CD14-positive monocyte (primary cell): ENCODE results near the gene STAT5A. TPM values are rescaled to one million over a fixed set of nuclear protein-coding genes. Genes with fewer than 3 reads are reported as not detected.

Source experiments
- DNase-seq, 3 donors: peaks; one replicate each; pipeline ENCODE4 v3.0.0-alpha.2; 2011 to 2022
- H2AFZ ChIP-seq: 2 replicates; pipeline ENCODE4 v1.6.0; 2012; ENCODE audit warnings: mild to moderate bottlenecking, low read depth, low read length, inconsistent platforms; ENCODE audit not compliant: insufficient read depth, poor library complexity, severe bottlenecking
- H3K27ac ChIP-seq, 2 donors: 1 replicate in 1 of 2; 2 replicates in 1 of 2; pipeline ENCODE4 v1.5.1; 2012 to 2013; ENCODE audit warnings: low read length in 2 of 2, control low read depth in 1 of 2, inconsistent platforms in 1 of 2, low read depth in 1 of 2, mild to moderate bottlenecking in 1 of 2
- H3K27me3 ChIP-seq, 2 donors: one replicate each; pipeline versions ENCODE4 v1.6.0 to v1.6.1; 2011 to 2013; ENCODE audit warnings: low read length in 2 of 2; ENCODE audit not compliant: control insufficient read depth in 2 of 2, insufficient read depth in 2 of 2
- H3K36me3 ChIP-seq, 2 donors: replicated peaks in 1 of 2; 1 replicate in 1 of 2; 2 replicates in 1 of 2; pipeline versions ENCODE4 v1.5.1 to v1.6.1; 2012 to 2013; ENCODE audit warnings: low read length in 2 of 2, control low read depth in 1 of 2, inconsistent platforms in 1 of 2, mild to moderate bottlenecking in 1 of 2; ENCODE audit not compliant: insufficient read depth in 2 of 2, control insufficient read depth in 1 of 2
- H3K4me1 ChIP-seq, 2 donors: 1 replicate in 1 of 2; 2 replicates in 1 of 2; pipeline versions ENCODE4 v1.5.1 to v1.6.1; 2012 to 2013; ENCODE audit warnings: low read length in 2 of 2, control low read depth in 1 of 2, inconsistent platforms in 1 of 2, mild to moderate bottlenecking in 1 of 2, moderate library complexity in 1 of 2; ENCODE audit not compliant: insufficient read depth in 2 of 2, control insufficient read depth in 1 of 2
- H3K4me2 ChIP-seq: replicated peaks from 2 replicates; pipeline ENCODE3; 2012; ENCODE audit warnings: low read length, moderate library complexity, mild to moderate bottlenecking; ENCODE audit not compliant: poor library complexity, severe bottlenecking; ENCODE audit errors: extremely low read depth
- H3K4me3 ChIP-seq, 3 experiments: fragments of 200-600 bp in 1 of 3; sonication (generic) in 1 of 3; replicated peaks in 1 of 3; 1 replicate in 2 of 3; 2 replicates in 1 of 3; pipeline ENCODE4 v1.5.1; 2011 to 2013; ENCODE audit warnings: low read length in 3 of 3, mild to moderate bottlenecking in 3 of 3, control low read depth in 2 of 3, low read depth in 2 of 3, inconsistent platforms in 1 of 3, moderate library complexity in 1 of 3
- H3K79me2 ChIP-seq: 2 replicates; pipeline ENCODE4 v1.6.0; 2012; ENCODE audit warnings: mild to moderate bottlenecking, control low read depth, inconsistent platforms, low read length, moderate library complexity; ENCODE audit not compliant: insufficient read depth
- H3K9ac ChIP-seq: 2 replicates; pipeline ENCODE4 v1.6.0; 2017; ENCODE audit warnings: low read length, mild to moderate bottlenecking; ENCODE audit not compliant: insufficient read depth, poor library complexity, severe bottlenecking
- H3K9me3 ChIP-seq, 2 donors: replicated peaks in 1 of 2; 1 replicate in 1 of 2; 2 replicates in 1 of 2; pipeline versions ENCODE4 v1.5.1 to v1.6.1; 2012 to 2013; ENCODE audit warnings: low read length in 2 of 2, control low read depth in 1 of 2; ENCODE audit not compliant: control insufficient read depth in 1 of 2, insufficient read depth in 1 of 2
- H4K20me1 ChIP-seq: 2 replicates; pipeline ENCODE4 v1.6.0; 2012; ENCODE audit warnings: mild to moderate bottlenecking, low read length, control low read depth, moderate library complexity; ENCODE audit not compliant: insufficient read depth
- H3K27ac Mint-ChIP-seq, 7 donors: one replicate each; pipeline ENCODE4 v1.8.0; 2020; ENCODE audit warnings: mild to moderate bottlenecking in 7 of 7, mixed read lengths in 7 of 7, moderate library complexity in 6 of 7, inconsistent platforms in 2 of 7
- H3K27me3 Mint-ChIP-seq, 3 donors: one replicate each; pipeline ENCODE4 v1.8.0; 2021 to 2022; ENCODE audit warnings: low read depth in 3 of 3, mild to moderate bottlenecking in 3 of 3, mixed read lengths in 3 of 3, moderate library complexity in 3 of 3, inconsistent platforms in 1 of 3
- H3K36me3 Mint-ChIP-seq, 2 donors: one replicate each; pipeline ENCODE4 v1.8.0; 2020; ENCODE audit warnings: mixed read lengths in 2 of 2, inconsistent platforms in 1 of 2, mild to moderate bottlenecking in 1 of 2
- H3K4me1 Mint-ChIP-seq: one replicate; pipeline ENCODE4 v1.8.0; 2020; ENCODE audit warnings: mild to moderate bottlenecking, mixed read lengths
- H3K4me3 Mint-ChIP-seq, 2 donors: one replicate each; pipeline ENCODE4 v1.8.0; 2020; ENCODE audit warnings: mild to moderate bottlenecking in 2 of 2, mixed read lengths in 2 of 2, moderate library complexity in 1 of 2
- H3K9me3 Mint-ChIP-seq, 7 donors: one replicate each; pipeline ENCODE4 v1.8.0; 2020 to 2022; ENCODE audit warnings: mixed read lengths in 7 of 7, mild to moderate bottlenecking in 6 of 7, moderate library complexity in 6 of 7, inconsistent platforms in 2 of 7
- WGBS: methylation state at CpG from one replicate; pipeline ENCODE4 v1.1.5; 2013; ENCODE audit warnings: missing lambda C conversion rate; ENCODE audit not compliant: insufficient coverage; 5-methylcytosine and 5-hydroxymethylcytosine counted together
- intact Hi-C, 2 donors: fragments of 100-400 bp; cut with micrococcal nuclease; formaldehyde crosslinking; loops; one replicate each; pipeline versions ENCODE4 v1.15.0 to v1.15.1; 2023
- polyA plus RNA-seq, 3 donors: library from polyadenylated mRNA; depleted of rRNA in 1 of 3; unstranded in 2 of 3; stranded (reverse) in 1 of 3; fragments of 300-500 nt in 2 of 3; fragments of >200 nt in 1 of 3; fragmentation: Illumina TruSeq in 2 of 3; gene quantifications; 1 replicate in 2 of 3; 2 replicates in 1 of 3; pipeline ENCODE4 v1.2.3, GENCODE V29; 2012 to 2021
- TF ChIP-seq, protein P1 (sequence below): fragments of 200-600 bp; IDR thresholded peaks from one replicate; pipeline ENCODE4 v1.8.0; 2022; ENCODE audit warnings: antibody characterized with exemption, mild to moderate bottlenecking

Gene STAT5A
- polyA plus RNA-seq, 3 donors, result 30.5 to 91.1 (median 49.8) TPM

DNA sequence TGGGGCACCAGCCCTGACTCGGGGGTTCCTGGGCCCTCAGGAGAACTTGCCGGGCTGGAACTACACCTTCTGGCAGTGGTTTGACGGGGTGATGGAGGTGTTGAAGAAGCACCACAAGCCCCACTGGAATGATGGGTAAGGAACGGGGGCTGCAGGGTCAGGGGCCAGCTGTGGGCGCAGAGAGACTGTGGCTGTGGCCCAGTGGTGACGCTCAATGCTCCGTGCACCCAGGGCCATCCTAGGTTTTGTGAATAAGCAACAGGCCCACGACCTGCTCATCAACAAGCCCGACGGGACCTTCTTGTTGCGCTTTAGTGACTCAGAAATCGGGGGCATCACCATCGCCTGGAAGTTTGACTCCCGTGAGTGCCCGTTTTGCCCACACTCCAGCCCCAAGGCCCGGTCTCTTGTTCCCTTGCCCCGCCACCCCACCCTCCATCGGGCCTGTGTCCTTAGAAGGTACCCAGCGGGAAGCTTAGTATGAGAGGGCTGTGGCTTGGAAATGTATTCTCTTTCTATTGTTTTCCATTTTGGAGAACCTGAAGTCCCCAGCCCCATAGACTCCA, 19.1 kb downstream of the STAT5A start:
- Mint-ChIP-seq H3K27me3 (peaks cover 0 to 5% (median 1%) of the 10 kb centered on the region in 3 donors), H3K4me1 (peaks cover 16% of the 10 kb centered on the region), H3K27ac (peak overlapping the region in 2 of 7 donors; percentile 7 to 38), H3K36me3 (peaks cover 83 to 92% of the 10 kb centered on the region in 2 donors), H3K9me3 (peaks cover 0 to 3% (median 0%) of the 10 kb centered on the region in 7 donors), H3K4me3 (no peak overlapping the region)
- no peak overlapping the region for H3K4me3 ChIP-seq
- H3K36me3 ChIP-seq, result peaks cover 83 to 89% of the 10 kb centered on the region in 2 donors
- intact Hi-C loops, result no loop called here
- no peak overlapping the region for H3K4me2 ChIP-seq
- no peaks in the 10 kb centered on the region for H3K9me3 ChIP-seq
- H3K4me1 ChIP-seq, result peaks cover 15 to 20% of the 10 kb centered on the region in 2 donors
- WGBS, result 93% methylated on average over 8 of the region's 19 CpGs
- no peak for DNase-seq
- H3K27me3 ChIP-seq, result no peaks in the 10 kb centered on the region
- no peak overlapping the region for H2AFZ ChIP-seq
- H4K20me1 ChIP-seq, result peaks cover 92% of the 10 kb centered on the region
- H3K27ac ChIP-seq, result peak overlapping the region in 1 of 2 donors; percentile 14
- TF ChIP-seq, protein P1, sequence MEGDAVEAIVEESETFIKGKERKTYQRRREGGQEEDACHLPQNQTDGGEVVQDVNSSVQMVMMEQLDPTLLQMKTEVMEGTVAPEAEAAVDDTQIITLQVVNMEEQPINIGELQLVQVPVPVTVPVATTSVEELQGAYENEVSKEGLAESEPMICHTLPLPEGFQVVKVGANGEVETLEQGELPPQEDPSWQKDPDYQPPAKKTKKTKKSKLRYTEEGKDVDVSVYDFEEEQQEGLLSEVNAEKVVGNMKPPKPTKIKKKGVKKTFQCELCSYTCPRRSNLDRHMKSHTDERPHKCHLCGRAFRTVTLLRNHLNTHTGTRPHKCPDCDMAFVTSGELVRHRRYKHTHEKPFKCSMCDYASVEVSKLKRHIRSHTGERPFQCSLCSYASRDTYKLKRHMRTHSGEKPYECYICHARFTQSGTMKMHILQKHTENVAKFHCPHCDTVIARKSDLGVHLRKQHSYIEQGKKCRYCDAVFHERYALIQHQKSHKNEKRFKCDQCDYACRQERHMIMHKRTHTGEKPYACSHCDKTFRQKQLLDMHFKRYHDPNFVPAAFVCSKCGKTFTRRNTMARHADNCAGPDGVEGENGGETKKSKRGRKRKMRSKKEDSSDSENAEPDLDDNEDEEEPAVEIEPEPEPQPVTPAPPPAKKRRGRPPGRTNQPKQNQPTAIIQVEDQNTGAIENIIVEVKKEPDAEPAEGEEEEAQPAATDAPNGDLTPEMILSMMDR, result no peak
- H3K79me2 ChIP-seq, result no peaks in the 10 kb centered on the region
- no peak overlapping the region for H3K9ac ChIP-seq

- intact Hi-C loops, result no loop called here
- Histone ChIP-seq H2AFZ (no peak overlapping the region), H3K79me2 (no peaks in the 10 kb centered on the region), H3K27ac (no peak overlapping the region), H3K9ac (no peak overlapping the region), H4K20me1 (peaks cover 92% of the 10 kb centered on the region), H3K9me3 (no peaks in the 10 kb centered on the region), H3K27me3 (no peaks in the 10 kb centered on the region), H3K4me1 (peaks cover 22 to 30% of the 10 kb centered on the region in 2 donors), H3K36me3 (peaks cover 76 to 83% of the 10 kb centered on the region in 2 donors), H3K4me2 (no peak overlapping the region), H3K4me3 (no peak overlapping the region)
- Mint-ChIP-seq H3K4me1 (peaks cover 23% of the 10 kb centered on the region), H3K4me3 (no peak overlapping the region), H3K9me3 (peaks cover 0 to 3% (median 0%) of the 10 kb centered on the region in 7 donors), H3K27ac (peak overlapping the region in 3 of 7 donors; percentile 3 to 66 (median 60)), H3K27me3 (peaks cover under 1 to 4% (median 1%) of the 10 kb centered on the region in 3 donors), H3K36me3 (peaks cover 75 to 87% of the 10 kb centered on the region in 2 donors)
- no CpG with 5 or more reads among the region's 7 CpGs for WGBS
- TF ChIP-seq, protein P1, result no peak
- DNase-seq, result no peak
Observed at GRCh38 chr17:42308446-42308845, 20.1 kb downstream of the STAT5A start.
